Activated naive CD4-positive, alpha-beta T cell treated with anti-CD3 and anti-CD28 coated beads, Interleukin-2, amount 50 U/mL, for 72 hours (primary cell): ENCODE results near the gene CCDC30. TPM values are rescaled to one million over a fixed set of nuclear protein-coding genes. Genes with fewer than 3 reads are reported as not detected.
A peak's percentile ranks its signal among the peaks of the same experiment; 100 is the strongest.

Experiments used
- ATAC-seq, 2 donors: fragments of 150-1000 bp; cut with Tn5 transposase; 2 replicates each; pipeline ENCODE4 v1.10.0; 2021; ENCODE audit warnings: mild to moderate bottlenecking in 2 of 2, moderate library complexity in 2 of 2
- DNase-seq, 2 donors: peaks; one replicate each; pipeline ENCODE4 v3.0.0; 2021 to 2022; ENCODE audit warnings: low spot score in 2 of 2
- H3K27ac Mint-ChIP-seq, 2 donors: one replicate each; pipeline ENCODE4 v1.8.0; 2022; ENCODE audit warnings: mild to moderate bottlenecking in 2 of 2, mixed read lengths in 2 of 2
- H3K36me3 Mint-ChIP-seq, 2 donors: one replicate each; pipeline ENCODE4 v1.8.0; 2022; ENCODE audit warnings: mixed read lengths in 2 of 2
- H3K9me3 Mint-ChIP-seq, 2 donors: one replicate each; pipeline ENCODE4 v1.8.0; 2022; ENCODE audit warnings: mixed read lengths in 2 of 2
- total RNA-seq, 2 donors: library from RNA; stranded (reverse); gene quantifications; one replicate each; pipeline ENCODE4 v1.2.3, GENCODE V29; 2022

CCDC30 gene
- total RNA-seq, 2 donors from 2014 or later: 2.2 to 2.3 TPM

- Mint-ChIP-seq H3K36me3 (peaks cover 40 to 54% of the 10 kb centered on the region in 2 donors), H3K9me3 (no peaks in the 10 kb centered on the region), H3K27ac (peak overlapping the region; percentile 87 to 96)
- peak in 1 of 2 donors; percentile 18 for DNase-seq
- ATAC-seq: no peak
Measured at GRCh38 chr1:42684139-42684538, 221.1 kb downstream of the CCDC30 start.

DNA sequence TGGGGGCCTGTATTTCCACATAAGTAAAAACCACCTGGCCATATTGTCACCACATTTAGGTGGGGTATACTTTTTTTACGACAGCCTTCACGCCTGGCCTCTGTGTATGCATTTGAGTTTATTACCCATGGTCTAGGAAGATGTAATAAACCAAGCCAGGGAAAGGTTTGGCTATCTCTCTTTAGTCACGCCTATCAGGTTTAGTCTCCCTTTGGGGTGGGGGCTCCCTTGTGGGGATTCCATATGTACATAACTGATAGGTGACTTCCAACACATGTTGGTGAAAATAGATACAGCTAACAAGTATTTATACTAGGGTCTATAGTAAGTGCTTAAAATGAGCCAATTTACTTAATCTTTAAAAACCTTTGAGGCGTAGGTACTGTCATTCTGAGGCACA is 223.3 kb downstream of the CCDC30 start:
- H3K36me3 Mint-ChIP-seq: peaks cover 36 to 60% of the 10 kb centered on the region in 2 donors
- no peaks in the 10 kb centered on the region for H3K9me3 Mint-ChIP-seq
- H3K27ac Mint-ChIP-seq: peak overlapping the region in 1 of 2 donors; percentile 69
- DNase-seq (no peak), ATAC-seq (no peak)

DNA sequence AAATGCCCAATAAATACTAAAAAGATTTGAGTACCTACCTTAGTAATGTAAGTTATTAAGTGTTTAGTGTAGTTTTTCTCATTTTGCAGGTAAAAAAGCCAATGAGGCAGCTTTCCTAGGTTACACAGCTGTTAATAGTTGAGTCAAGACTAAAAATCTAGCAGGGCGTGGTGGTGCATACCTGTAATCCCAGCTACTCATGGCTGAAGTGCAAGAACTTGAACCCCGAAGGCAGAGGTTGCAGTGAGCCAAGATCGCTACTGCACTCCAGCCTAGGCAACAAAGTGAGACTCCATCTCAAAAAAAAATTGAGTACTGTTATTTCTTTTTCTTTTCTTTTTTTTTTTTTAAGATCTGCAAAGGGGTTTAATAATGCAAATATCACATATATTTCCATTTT is 226.8 kb downstream of the CCDC30 start:
- ATAC-seq (no peak), DNase-seq (no peak)
- peak overlapping the region in 1 of 2 donors; percentile 29 for H3K27ac Mint-ChIP-seq
- H3K9me3 Mint-ChIP-seq: no peaks in the 10 kb centered on the region
- H3K36me3 Mint-ChIP-seq: peaks cover 6 to 52% of the 10 kb centered on the region in 2 donors

- no peaks in the 10 kb centered on the region for H3K9me3 Mint-ChIP-seq
- no peak for DNase-seq
- H3K27ac Mint-ChIP-seq: peak overlapping the region in 1 of 2 donors; percentile 91
- ATAC-seq: peak; percentile 68 to 82
- H3K36me3 Mint-ChIP-seq: peaks cover 0 to 52% of the 10 kb centered on the region in 2 donors
Measured at GRCh38 chr1:42690477-42691156, 227.5 kb downstream of the CCDC30 start.

DNA sequence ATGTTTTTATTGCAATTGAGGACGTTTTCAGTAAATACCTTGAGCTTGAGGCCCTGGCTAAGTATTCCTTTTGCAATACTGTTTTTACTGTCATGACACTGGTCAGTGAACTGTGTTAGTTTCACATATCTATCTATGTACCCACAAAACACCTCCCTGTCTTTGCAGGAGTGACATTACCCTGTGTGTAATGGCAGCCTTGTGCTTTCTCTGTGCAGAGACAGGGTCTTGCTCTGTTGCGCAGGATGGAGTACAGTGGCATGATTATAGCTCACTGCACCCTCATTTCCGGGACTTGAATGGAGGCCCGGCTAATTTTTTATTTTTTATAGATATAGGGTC is 228.0 kb downstream of the CCDC30 start:
- Mint-ChIP-seq H3K27ac (peak overlapping the region in 1 of 2 donors; percentile 72), H3K36me3 (peaks cover 4 to 53% of the 10 kb centered on the region in 2 donors)
- ATAC-seq: no peak

DNA sequence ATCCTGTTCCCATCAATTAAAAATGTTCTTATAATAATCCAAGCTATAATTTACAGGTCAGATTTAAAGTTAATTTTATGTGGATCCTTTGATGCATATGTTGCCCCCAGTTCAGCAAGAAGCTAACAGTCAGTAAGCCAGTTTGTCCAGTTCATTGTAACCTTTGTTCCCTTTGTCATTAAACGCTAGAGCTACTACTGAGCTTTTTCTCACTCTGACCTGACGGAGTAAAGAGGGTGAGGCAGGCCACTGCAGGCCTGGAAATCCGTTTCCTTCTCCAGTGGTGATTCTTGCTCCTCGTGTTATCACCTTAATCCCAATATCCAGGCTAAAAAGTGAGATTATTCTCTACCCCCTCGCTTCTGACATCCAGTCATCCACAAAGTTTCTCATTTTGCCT is 229.4 kb downstream of the CCDC30 start:
- ATAC-seq (no peak), DNase-seq (no peak)
- peaks cover 11 to 53% of the 10 kb centered on the region in 2 donors for H3K36me3 Mint-ChIP-seq
- H3K9me3 Mint-ChIP-seq: no peaks in the 10 kb centered on the region
- H3K27ac Mint-ChIP-seq: peak overlapping the region; percentile 23 to 84

More for the DNA sequence above, 228.0 kb downstream of the CCDC30 start:
- no peak for DNase-seq
- no peaks in the 10 kb centered on the region for H3K9me3 Mint-ChIP-seq

- ATAC-seq (no peak), DNase-seq (no peak)
- Mint-ChIP-seq H3K36me3 (peaks cover 11 to 50% of the 10 kb centered on the region in 2 donors), H3K9me3 (no peaks in the 10 kb centered on the region), H3K27ac (peak overlapping the region; percentile 23 to 84)
Measured at GRCh38 chr1:42692911-42693310, 229.8 kb downstream of the CCDC30 start.

DNA sequence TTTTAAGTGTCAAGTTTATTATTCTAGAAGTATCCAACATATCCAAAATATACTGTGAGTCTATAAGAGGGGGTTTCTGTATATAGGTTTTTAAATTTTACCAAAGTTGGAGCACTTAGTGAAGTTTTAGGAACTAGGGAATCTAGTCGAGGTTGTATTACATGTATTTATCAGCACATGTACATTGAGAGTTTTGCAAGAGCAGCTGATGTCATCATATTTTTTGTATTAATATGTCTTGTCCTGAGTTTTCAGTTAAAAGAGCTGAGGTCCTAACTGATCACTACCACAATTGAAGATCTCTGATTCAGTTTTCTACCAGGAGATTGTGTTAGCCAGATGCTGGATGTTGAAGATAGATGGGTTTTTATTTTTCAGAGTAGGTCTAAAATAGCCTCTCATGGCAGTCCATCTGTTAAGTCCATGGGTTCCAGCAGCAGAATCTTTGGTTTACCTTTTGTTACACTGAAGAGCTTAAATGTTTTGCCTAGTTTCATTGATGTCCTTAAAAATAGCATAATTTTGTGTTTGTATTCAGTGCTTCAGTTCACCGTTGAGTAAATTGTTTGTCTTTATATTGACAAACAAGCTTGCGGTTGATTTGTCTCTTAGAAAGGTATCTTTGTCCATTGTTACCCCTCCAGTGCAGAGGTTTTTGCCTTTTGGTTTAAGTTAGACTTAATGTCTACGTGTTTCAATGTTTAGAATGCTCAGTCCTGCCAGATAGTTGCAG is 235.2 kb downstream of the CCDC30 start:
- ATAC-seq (no peak), DNase-seq (no peak)
- peak overlapping the region in 1 of 2 donors; percentile 11 for H3K27ac Mint-ChIP-seq
- H3K9me3 Mint-ChIP-seq: no peaks in the 10 kb centered on the region
- peaks cover 28 to 81% of the 10 kb centered on the region in 2 donors for H3K36me3 Mint-ChIP-seq

GRCh38 chr1:42700006-42700405 is 236.9 kb downstream of the CCDC30 start:
- ATAC-seq: no peak
- peak overlapping the region; percentile 46 to 48 for H3K27ac Mint-ChIP-seq

DNA sequence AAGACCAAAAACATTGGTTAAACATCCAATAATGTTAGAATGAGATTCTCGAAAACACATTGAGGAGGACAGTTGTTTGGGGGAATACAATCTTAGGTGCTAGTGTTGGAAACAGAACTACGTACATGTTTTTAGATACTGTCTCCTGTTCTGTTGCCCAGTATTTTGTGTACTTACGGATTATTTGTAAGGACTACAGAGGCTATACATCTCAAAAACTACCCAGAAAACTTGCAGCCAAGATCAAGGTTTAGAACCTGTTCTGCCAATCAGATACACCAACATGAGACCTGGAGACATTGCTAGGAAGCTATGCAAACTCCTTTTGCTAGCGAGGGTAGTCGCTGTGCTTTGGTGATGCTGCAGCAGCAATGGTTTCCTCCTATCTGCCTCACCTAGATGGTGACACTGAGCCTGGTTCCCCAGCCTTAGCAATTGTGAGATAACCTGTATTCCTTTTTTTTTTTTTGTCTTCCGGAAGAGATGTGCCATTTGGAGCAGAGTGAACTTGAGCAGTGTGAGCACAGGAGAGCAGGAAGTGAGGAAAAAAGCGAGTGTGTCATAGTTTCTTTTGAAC is 240.9 kb downstream of the CCDC30 start:
- Mint-ChIP-seq H3K36me3 (peaks cover 36 to 73% of the 10 kb centered on the region in 2 donors), H3K9me3 (no peaks in the 10 kb centered on the region), H3K27ac (peak overlapping the region in 1 of 2 donors; percentile 5)
- DNase-seq (no peak), ATAC-seq (no peak)

More at GRCh38 chr1:42700006-42700405, 236.9 kb downstream of the CCDC30 start:
- Mint-ChIP-seq H3K9me3 (no peaks in the 10 kb centered on the region), H3K36me3 (peaks cover 45 to 88% of the 10 kb centered on the region in 2 donors)
- DNase-seq: no peak

Other genes starting within 250 kb of the CCDC30 start
- gene FOXJ3, start 128.1 kb upstream of the CCDC30 start, total RNA-seq: 10 to 100 TPM; 51.0 to 52.9 TPM
- 10 to 100 TPM in 1 of 2 donors, under 1 TPM in 1; 0.68 to 18.0 TPM for gene RIMKLA, start 82.5 kb upstream of the CCDC30 start, total RNA-seq
- gene ZMYND12, start 7.3 kb upstream of the CCDC30 start, total RNA-seq: under 1 TPM; 0.45 to 0.84 TPM
- gene PPCS, start 6.7 kb upstream of the CCDC30 start, total RNA-seq: 10 to 100 TPM; 37.8 to 50.1 TPM
- gene PPIH, start 195.1 kb downstream of the CCDC30 start, total RNA-seq: 100 to 1,000 TPM in 1 of 2 donors, 10 to 100 TPM in 1; 93.6 to 101 TPM
- 1,000 to 10,000 TPM in 1 of 2 donors, 100 to 1,000 TPM in 1; 926 to 1,058 TPM for gene YBX1, start 219.1 kb downstream of the CCDC30 start, total RNA-seq